SK-N-MC (cell line): ENCODE results near the gene ZNF771.

Experiments used
- EZH2 ChIP-seq: fragments of 200-600 bp; sonication (generic); IDR thresholded peaks from one replicate; pipeline ENCODE4 v1.6.1; 2017; ENCODE audit warnings: antibody characterized with exemption
- FOXP2 ChIP-seq: optimal IDR thresholded peaks from 2 replicates; pipeline ENCODE3; 2011; ENCODE audit warnings: mild to moderate bottlenecking, moderate library complexity; ENCODE audit not compliant: insufficient read depth; ENCODE audit errors: extremely low read length, control extremely low read depth
- POLR2AphosphoS5 ChIP-seq: IDR thresholded peaks from 2 replicates; pipeline ENCODE4 v1.6.1; 2012; ENCODE audit warnings: mild to moderate bottlenecking, low read depth, low read length, borderline replicate concordance

- TF ChIP-seq EZH2 (no peak), POLR2AphosphoS5 (no peak), FOXP2 (no peak)
Observed at GRCh38 chr16:30372725-30373124, 34.7 kb upstream of the ZNF771 start.
